Kidney capillary endothelial cell (primary cell): Measurements from ENCODE around the gene PLAAT1.
A peak's percentile ranks its signal among the peaks of the same experiment; 100 is the strongest.

ENCODE experiments used
- DNase-seq: peaks from one replicate; pipeline ENCODE4 v3.0.0-alpha.2; 2018; ENCODE audit warnings: low spot score

The PLAAT1 gene

GRCh38 chr3:193253986-193254660 is 13.1 kb downstream of the PLAAT1 start:
- no peak for DNase-seq

- no peak for DNase-seq
Observed at GRCh38 chr3:193261970-193262369, 20.9 kb downstream of the PLAAT1 start.

GRCh38 chr3:193262707-193263106 is 21.7 kb downstream of the PLAAT1 start:
- DNase-seq: no peak

DNA sequence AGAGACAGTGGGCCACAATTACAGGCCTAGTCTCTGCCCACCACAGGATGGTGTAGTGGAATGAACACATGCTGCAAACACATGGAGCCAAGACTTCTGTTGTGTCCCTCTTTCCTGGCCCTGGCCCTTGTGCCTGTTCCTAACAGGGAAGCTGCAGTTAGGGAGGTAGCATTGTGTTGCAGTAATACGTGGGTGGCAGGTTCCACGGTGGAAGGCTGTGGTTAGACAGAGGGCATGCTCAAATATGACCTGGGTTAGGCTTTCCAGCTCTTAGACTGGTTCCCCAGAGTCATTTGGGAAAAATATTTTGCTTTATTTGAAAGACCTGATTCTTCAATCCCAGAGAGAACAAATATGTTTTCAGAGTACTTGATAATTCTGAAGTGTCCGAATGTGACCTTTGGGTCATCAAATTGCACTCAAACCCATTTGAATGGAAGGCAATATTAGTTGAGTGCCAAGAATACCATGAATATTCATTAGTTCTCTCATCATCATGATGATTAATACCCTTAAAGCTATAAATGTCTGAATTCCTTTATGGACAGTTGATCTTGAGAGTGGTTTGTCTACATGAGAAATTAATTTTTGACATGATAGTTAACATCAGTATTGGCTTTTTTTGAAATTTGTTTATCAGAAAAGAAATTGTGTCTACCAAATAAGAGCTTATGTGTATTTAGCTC is 28.5 kb downstream of the PLAAT1 start:
- DNase-seq: no peak

DNA sequence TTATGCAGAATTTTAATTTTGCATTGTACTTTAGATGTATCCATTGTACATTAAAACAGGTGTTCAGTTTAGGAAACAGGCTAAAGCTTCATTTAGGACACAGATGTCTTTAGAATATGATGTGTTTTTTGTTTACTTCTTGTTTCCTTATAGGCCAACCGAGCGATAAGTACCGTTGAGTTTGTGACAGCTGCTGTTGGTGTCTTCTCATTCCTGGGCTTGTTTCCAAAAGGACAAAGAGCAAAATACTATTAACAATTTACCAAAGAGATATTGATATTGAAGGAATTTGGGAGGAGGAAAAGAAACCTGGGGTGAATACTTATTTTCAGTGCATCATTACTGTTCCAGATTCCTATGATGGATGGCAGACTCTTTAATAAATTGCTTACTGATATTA is 29.4 kb downstream of the PLAAT1 start:
- no peak for DNase-seq

DNA sequence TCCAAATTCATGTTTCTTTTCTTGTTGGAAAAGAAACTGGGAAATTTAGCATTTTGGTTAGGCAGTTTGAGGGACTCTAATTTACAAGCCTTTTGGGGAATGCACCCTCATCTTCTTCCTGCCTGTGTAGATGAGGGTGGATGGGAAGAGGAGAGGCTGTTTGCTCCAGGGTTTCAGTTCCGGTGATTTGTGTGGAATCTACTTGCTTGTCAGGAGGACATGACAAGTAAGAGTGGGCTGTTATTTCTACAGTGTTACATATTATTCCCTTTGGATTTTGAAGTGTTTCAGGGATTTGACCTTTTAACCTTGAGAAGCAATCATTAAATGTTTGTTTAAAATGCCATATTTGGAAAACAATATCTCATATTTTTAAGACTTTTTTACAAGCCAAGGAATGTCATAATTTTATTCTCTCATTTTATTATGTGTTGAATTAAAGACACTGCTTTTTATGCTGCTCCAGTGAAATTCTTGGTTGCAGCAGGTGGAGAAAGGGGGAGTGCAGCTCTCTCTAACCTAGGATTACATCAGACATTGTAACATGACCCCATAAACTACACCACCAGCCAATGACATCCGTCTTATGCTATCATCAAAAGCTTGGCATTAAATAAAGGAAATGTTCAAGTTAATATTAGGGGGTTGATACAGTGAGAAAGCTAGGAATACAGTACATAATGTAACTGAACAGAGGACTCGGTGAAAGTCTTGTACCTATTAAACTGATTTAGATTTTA is 30.2 kb downstream of the PLAAT1 start:
- DNase-seq: no peak

DNA sequence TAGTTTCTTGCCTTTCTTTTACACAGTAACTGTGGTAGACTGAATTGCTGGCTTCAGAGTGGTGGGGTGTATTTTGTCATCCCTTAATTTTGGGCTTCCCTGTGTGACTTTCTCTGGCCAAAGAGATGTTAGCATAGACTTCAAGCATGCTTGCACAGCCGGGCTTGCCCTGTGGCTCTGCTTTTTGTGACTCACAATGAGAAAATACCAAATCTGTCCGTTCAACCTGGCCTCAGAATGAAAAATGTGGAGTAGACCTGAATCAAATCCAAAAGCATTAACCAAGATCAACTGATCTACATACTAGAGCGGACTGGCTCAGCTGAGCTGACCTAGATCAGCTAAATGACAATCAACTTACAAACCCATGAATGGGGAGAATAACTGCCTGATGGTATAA is 51.4 kb downstream of the PLAAT1 start:
- DNase-seq: no peak

DNA sequence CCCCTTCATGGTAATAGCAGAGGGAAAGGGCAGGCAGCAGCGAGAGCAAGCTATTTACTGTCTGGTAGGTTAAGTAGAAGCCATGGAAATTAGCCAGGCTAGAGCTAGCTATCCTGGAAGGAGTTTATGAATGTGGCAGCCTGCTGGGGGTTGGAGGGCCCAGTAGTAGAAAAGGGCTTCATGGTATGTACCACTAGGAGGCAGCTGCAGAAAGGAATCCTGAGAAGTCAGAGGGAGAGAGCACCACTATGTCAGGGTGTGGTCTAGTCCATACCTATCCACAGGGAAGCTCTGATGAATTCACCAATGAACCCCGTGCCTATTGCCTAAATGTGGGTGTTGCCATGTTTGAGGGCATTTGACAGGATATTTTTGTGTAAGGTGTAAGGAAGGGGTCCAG is 55.0 kb downstream of the PLAAT1 start:
- DNase-seq: no peak

GRCh38 chr3:193297421-193297820 is 56.4 kb downstream of the PLAAT1 start:
- peak; percentile 34 for DNase-seq

DNA sequence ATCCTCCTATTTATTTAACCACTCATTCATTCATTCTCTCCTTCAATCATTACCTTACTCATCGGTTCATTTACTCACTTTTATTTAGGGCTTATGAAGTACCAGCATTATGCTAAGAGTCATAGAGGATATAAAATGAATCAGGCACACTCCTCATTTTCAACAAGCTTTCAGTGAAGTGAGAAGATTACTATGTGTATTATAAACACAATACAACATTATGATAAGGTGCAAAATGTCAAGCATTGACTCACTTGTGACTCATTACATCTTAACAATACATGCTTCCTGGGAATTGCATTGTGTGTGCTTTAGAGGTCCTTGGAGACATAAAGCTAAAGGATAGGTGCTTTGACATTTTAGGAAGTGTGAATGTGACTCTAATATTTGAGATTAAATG is 60.4 kb downstream of the PLAAT1 start:
- peak; percentile 96 for DNase-seq

DNA sequence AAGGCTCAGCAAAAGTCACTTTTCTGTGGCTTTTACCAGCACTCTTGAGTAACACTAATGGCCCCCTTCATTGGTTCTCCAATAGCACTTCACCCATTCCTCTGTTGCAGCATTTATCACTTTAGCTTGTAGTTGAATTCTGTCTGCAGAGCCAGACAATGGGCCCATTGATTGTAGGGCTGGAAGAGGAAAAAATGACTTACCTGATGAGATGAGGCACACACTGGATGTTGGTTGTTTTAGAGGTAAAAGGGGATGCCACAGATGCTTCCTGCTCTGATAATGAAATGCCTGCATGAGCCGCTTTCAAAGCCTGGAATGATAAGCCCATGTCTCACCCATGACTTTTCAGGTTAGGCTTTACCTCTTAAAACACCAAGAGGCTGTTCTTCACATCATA is 64.3 kb downstream of the PLAAT1 start:
- DNase-seq: no peak

DNA sequence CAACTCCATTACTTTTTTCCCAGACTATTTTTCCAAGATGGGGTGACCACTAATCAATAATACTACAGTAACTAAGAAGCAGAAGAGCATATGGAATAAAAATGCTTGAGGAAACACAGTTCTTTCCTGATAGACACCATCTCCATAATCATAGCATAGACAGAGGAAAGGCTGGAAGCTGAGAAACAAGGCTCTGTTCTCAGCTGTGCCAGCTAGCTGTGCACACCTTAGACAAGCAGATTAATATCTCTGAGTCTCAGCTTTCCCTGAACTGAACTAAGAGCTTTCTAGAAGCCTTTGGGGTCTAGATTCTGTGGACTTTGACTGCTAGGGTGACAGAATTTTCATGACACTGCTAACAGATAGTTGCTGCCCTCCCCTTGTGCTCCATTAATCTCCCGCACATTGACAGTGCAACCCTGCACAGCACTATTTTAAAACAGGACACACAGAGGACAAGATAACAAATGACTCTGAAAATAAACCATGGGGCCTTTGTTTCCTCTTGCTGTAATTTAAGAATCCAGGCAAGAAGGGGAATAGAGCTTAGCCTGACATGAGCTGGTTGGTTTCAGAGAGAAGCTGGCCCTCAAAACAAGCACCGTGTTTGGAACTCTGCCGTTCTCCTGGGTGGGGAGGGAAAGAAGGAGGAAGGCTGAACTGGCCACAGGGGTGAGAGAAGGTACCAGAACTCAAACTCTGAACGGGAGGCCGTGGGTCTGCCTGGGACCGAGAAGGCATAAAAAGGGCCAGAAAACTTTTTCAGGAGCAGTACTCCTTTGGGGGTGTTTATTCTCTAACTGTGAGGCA is 70.1 kb downstream of the PLAAT1 start:
- no peak for DNase-seq

GRCh38 chr3:193313061-193313958 is 72.3 kb downstream of the PLAAT1 start:
- DNase-seq: no peak

DNA sequence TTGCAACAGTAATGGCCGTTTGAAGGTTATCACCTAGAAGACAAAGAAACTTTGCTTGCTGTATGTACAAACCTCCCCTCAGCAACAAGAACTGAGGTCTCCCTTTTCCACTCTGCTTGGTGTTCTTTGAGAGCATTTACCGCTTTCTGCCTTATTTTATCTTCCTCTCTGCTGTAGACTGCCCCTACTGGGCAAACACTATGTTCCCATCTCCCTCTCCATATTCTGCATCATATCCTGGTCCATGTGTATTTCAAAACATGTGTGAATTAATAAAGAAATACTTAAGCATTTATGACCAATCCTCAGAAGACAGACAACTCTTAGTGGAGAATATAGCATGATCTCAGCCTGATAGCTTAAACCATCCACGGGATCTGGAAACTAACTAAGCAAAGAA is 73.1 kb downstream of the PLAAT1 start:
- DNase-seq: no peak

DNA sequence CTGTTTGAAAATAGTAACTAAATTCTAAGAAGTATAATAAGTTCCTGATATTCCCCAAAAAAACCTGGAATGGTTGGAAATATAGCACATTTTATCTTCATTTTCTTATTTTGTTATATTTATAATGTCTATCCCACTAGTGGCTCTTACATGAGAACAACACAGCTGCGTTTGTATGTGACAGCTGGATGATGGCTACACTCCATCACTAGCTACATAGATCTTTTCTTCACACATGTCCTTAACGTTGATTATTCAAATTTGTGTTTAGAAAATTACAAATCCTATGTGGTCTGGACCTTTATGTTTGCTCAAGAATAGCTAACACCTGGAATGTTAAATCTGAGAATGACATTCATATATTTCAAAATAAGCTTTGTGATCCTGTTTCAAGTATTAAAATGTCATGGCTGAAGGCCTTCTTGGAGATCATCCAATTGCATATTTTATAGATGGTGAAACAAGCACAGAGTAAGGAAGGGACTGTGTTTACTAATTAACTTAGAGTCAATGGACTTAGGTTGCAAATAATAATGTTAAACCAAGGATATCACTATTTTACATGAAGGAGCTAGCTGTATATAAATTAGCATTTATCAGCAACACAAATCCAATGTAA is 76.8 kb downstream of the PLAAT1 start:
- DNase-seq: no peak
